ENCODE data around the gene HLCS. TPM values are rescaled to one million over a fixed set of nuclear protein-coding genes. Genes with fewer than 3 reads are reported as not detected.

Gene HLCS
- total RNA-seq, 1 donor from 2014 or later: 25.0 TPM

DNA sequence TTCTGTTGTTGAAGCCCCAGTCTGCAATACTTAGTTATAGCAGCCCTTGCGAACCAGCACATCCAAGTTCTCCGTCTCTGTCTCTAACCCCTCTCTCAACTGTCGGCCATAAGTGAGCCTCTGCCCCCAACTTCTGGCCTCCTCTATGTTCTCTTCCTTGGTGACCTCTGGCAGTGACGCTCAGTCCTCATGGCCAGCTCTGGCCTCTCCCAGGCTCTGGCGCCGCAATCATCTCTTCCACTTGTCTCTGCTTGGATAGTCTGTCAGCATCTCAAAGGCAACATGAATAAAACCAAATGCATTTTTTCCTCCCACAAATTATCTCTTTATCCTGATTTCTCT, 8.4 kb upstream of the HLCS start:
- Mint-ChIP-seq H3K4me3 (no peak overlapping the region), H3K4me1 (peaks cover 10% of the 10 kb centered on the region)

DNA sequence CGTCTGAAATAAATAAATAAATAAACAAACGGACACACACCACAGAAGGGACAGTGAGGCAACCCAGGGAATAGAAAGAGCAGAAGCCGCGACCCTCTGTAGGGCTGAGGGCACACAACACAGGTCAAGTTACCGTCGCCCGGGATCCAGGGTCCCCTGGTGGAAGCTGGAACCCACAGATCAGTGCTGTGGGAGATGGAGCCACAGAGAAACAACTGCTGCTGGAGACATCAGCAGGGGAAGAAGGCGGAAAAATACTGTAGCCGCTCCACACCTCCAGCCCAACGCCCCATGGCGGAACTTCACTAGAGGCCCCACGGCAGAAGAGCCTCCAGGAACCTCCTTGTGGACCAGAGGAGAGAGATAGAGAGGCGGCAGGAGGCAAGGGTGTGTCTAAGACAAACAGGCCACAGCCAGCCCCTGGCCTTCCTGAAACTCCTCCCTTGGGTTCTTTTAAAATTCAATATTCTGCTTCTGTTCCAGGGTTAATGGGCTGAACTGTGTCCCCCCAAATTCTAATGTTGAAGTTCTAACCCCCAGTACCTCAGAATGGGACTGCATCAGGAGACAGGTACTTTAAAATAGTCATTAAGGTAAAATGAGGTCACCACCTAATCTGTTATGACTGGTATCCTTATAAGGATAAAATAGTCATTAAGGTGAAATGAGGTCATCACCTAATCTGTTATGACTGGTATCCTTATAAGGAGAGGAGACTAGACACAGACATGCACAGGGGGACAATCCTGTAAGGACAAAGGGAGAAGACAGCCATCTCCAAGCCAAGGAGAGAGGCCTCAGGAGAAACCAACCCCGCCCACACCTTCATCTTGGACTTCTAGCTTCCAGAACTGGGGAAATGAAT, 7.7 kb upstream of the HLCS start:
- Mint-ChIP-seq H3K36me3 (peaks cover 10% of the 10 kb centered on the region), H3K27ac (no peak overlapping the region), H3K4me1 (peaks cover 10% of the 10 kb centered on the region), H3K27me3 (ENCODE audit: insufficient read depth, low read depth) (peaks cover 7% of the 10 kb centered on the region), H3K9me3 (no peaks in the 10 kb centered on the region), H3K4me3 (no peak overlapping the region)
- no peaks in the 10 kb centered on the region for H3K36me3 ChIP-seq
- H3K4me3 ChIP-seq: no peak overlapping the region
- no peaks in the 10 kb centered on the region for H3K9me3 ChIP-seq (ENCODE audit: low read depth)
- no peaks in the 10 kb centered on the region for H3K4me1 ChIP-seq
- TF ChIP-seq, protein P1, sequence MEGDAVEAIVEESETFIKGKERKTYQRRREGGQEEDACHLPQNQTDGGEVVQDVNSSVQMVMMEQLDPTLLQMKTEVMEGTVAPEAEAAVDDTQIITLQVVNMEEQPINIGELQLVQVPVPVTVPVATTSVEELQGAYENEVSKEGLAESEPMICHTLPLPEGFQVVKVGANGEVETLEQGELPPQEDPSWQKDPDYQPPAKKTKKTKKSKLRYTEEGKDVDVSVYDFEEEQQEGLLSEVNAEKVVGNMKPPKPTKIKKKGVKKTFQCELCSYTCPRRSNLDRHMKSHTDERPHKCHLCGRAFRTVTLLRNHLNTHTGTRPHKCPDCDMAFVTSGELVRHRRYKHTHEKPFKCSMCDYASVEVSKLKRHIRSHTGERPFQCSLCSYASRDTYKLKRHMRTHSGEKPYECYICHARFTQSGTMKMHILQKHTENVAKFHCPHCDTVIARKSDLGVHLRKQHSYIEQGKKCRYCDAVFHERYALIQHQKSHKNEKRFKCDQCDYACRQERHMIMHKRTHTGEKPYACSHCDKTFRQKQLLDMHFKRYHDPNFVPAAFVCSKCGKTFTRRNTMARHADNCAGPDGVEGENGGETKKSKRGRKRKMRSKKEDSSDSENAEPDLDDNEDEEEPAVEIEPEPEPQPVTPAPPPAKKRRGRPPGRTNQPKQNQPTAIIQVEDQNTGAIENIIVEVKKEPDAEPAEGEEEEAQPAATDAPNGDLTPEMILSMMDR (IDR thresholded peaks at IDR 0.05): no peak
- TF ChIP-seq EZH2phosphoT487 (IDR thresholded peaks at IDR 0.05): no peak
- no peak for TF ChIP-seq EZH2 (IDR thresholded peaks at IDR 0.05)
- H3K27ac ChIP-seq: no peak overlapping the region
- no peak overlapping the region for H3K9ac ChIP-seq
- H3K4me2 ChIP-seq: no peak overlapping the region
- DNase-seq (ENCODE audit: low spot score): no peak
- no peak overlapping the region for H2AFZ ChIP-seq (replicated peaks)
- no peaks in the 10 kb centered on the region for H4K20me1 ChIP-seq (ENCODE audit: low read depth)
- no peaks in the 10 kb centered on the region for H3F3A ChIP-seq (ENCODE audit: low read depth)
- no peaks in the 10 kb centered on the region for H3K79me2 ChIP-seq (ENCODE audit: low read depth)
- peaks cover under 1% of the 10 kb centered on the region for H3K27me3 ChIP-seq

More for the DNA sequence above, 8.4 kb upstream of the HLCS start:
- H3K36me3 ChIP-seq: no peaks in the 10 kb centered on the region
- no peaks in the 10 kb centered on the region for H3K9me3 ChIP-seq (ENCODE audit: low read depth)
- H3K4me2 ChIP-seq: no peak overlapping the region
- Mint-ChIP-seq H3K27me3 (ENCODE audit: insufficient read depth, low read depth) (peaks cover 10% of the 10 kb centered on the region), H3K27ac (no peak overlapping the region), H3K36me3 (peaks cover 7% of the 10 kb centered on the region), H3K9me3 (no peaks in the 10 kb centered on the region)
- H4K20me1 ChIP-seq (ENCODE audit: low read depth): no peaks in the 10 kb centered on the region
- no peak overlapping the region for H3K4me3 ChIP-seq
- no peaks in the 10 kb centered on the region for H3F3A ChIP-seq (ENCODE audit: low read depth)
- H3K79me2 ChIP-seq (ENCODE audit: low read depth): no peaks in the 10 kb centered on the region
- no peak overlapping the region for H2AFZ ChIP-seq (replicated peaks)
- H3K9ac ChIP-seq: no peak overlapping the region
- no peaks in the 10 kb centered on the region for H3K4me1 ChIP-seq
- TF ChIP-seq EZH2 (IDR thresholded peaks at IDR 0.05) (no peak), EZH2phosphoT487 (IDR thresholded peaks at IDR 0.05) (no peak)
- TF ChIP-seq, protein P1 (IDR thresholded peaks at IDR 0.05): no peak
- no peak for DNase-seq (ENCODE audit: low spot score)
- peaks cover 7% of the 10 kb centered on the region for H3K27me3 ChIP-seq
- H3K27ac ChIP-seq: no peak overlapping the region

DNA sequence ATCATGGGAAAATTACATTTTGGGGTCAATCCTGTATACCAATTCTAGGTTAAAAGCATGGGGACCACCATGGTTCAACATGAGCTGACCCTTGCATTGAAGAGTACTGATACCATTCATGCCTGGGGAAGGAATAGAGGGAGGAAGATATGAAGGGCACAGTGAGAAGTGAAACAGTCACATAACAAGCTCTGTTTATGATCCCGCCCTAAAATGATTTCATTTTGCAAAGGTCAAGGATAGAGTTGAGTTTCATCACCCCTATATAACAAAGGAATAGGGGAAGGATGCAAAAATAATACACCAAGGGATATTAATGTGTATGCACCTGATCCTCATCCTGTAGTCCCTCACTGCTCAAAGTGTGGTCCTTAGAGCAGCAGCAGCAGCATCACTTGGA, 2.5 kb upstream of the HLCS start:
- H3K4me1 ChIP-seq: no peaks in the 10 kb centered on the region
- Mint-ChIP-seq H3K27ac (no peak overlapping the region), H3K36me3 (peaks cover 15% of the 10 kb centered on the region), H3K9me3 (no peaks in the 10 kb centered on the region), H3K4me3 (no peak overlapping the region), H3K27me3 (ENCODE audit: insufficient read depth, low read depth) (peaks cover 5% of the 10 kb centered on the region), H3K4me1 (peaks cover 15% of the 10 kb centered on the region)
- H3F3A ChIP-seq (ENCODE audit: low read depth): peaks cover 28% of the 10 kb centered on the region
- no peaks in the 10 kb centered on the region for H4K20me1 ChIP-seq (ENCODE audit: low read depth)
- no peaks in the 10 kb centered on the region for H3K79me2 ChIP-seq (ENCODE audit: low read depth)
- TF ChIP-seq EZH2phosphoT487 (IDR thresholded peaks at IDR 0.05) (no peak), EZH2 (IDR thresholded peaks at IDR 0.05) (no peak)
- TF ChIP-seq, protein P1 (IDR thresholded peaks at IDR 0.05): no peak
- H3K4me3 ChIP-seq: no peak overlapping the region
- H3K36me3 ChIP-seq: no peaks in the 10 kb centered on the region
- H3K9me3 ChIP-seq (ENCODE audit: low read depth): no peaks in the 10 kb centered on the region
- no peak overlapping the region for H3K9ac ChIP-seq
- no peak for DNase-seq (ENCODE audit: low spot score)
- no peak overlapping the region for H3K4me2 ChIP-seq
- no peak overlapping the region for H2AFZ ChIP-seq (replicated peaks)
- no peaks in the 10 kb centered on the region for H3K27me3 ChIP-seq
- H3K27ac ChIP-seq: no peak overlapping the region
